ENCODE data around the gene FAM171A2.

The FAM171A2 gene

GRCh38 chr17:44374306-44375195 lies 10.9 kb upstream of the FAM171A2 start:
- TF ChIP-seq CTCF (IDR thresholded peaks at IDR 0.05): no peak

GRCh38 chr17:44372036-44372435 lies 8.4 kb upstream of the FAM171A2 start:
- TF ChIP-seq CTCF (IDR thresholded peaks at IDR 0.05): no peak

- TF ChIP-seq CTCF (IDR thresholded peaks at IDR 0.05): no peak
Observed at GRCh38 chr17:44367231-44367979, 3.8 kb upstream of the FAM171A2 start.

- TF ChIP-seq CTCF (IDR thresholded peaks at IDR 0.05): no peak
Observed at GRCh38 chr17:44362949-44363612, 572 bp downstream of the FAM171A2 start.

GRCh38 chr17:44362459-44362948 lies 1.1 kb downstream of the FAM171A2 start:
- TF ChIP-seq CTCF (IDR thresholded peaks at IDR 0.05): no peak

- TF ChIP-seq CTCF (IDR thresholded peaks at IDR 0.05): no peak
Observed at GRCh38 chr17:44361292-44362260, 2.1 kb downstream of the FAM171A2 start.
